HepG2 (cell line): ENCODE results near the gene FDXR. TPM values are rescaled to one million over a fixed set of nuclear protein-coding genes. Genes with fewer than 3 reads are reported as not detected.
A peak's percentile ranks its signal among the peaks of the same experiment; 100 is the strongest.

Experiments used
- ATF7 ChIP-seq, 2 experiments: fragments of 450-650 bp in 1 of 2; sonication (generic) in 1 of 2; formaldehyde crosslinking in 1 of 2; IDR thresholded peaks; 2 replicates each; pipeline versions ENCODE4 v1.4.0 to v1.6.1; 2016 to 2020; ENCODE audit warnings: antibody characterized with exemption in 1 of 2, mild to moderate bottlenecking in 1 of 2, missing genetic modification reagents in 1 of 2
- GMEB1 ChIP-seq: sonication (generic); formaldehyde crosslinking; IDR thresholded peaks from 2 replicates; pipeline ENCODE4 v1.5.1; 2020; ENCODE audit warnings: missing genetic modification reagents, mild to moderate bottlenecking, borderline replicate concordance
- IRF1 ChIP-seq: sonication (generic); formaldehyde crosslinking; IDR thresholded peaks from 2 replicates; pipeline ENCODE4 v1.4.0; 2020; ENCODE audit warnings: low read depth, mild to moderate bottlenecking, missing genetic modification reagents
- NFYC ChIP-seq: IDR thresholded peaks from 2 replicates; pipeline ENCODE4 v1.6.1; 2016; ENCODE audit warnings: missing genetic modification reagents, missing compliant biosample characterization
- NR2F6 ChIP-seq, 2 experiments: IDR thresholded peaks; 2 replicates each; pipeline ENCODE4 v1.6.1; 2016; ENCODE audit warnings: antibody characterized with exemption in 1 of 2, mild to moderate bottlenecking in 1 of 2
- RAD51 ChIP-seq: fragments of 450-650 bp; IDR thresholded peaks from 2 replicates; pipeline ENCODE4 v1.6.1; 2016; ENCODE audit warnings: borderline replicate concordance
- RBFOX2 ChIP-seq: fragments of 200-400 bp; formaldehyde crosslinking; IDR thresholded peaks from 2 replicates; pipeline ENCODE4 v1.6.1; 2017; ENCODE audit warnings: low read depth, mild to moderate bottlenecking, low read length
- SPEN ChIP-seq: sonication (generic); formaldehyde crosslinking; IDR thresholded peaks from 2 replicates; pipeline ENCODE4 v1.5.1; 2020; ENCODE audit warnings: low read depth, mild to moderate bottlenecking, missing genetic modification reagents
- ZBTB14 ChIP-seq: sonication (generic); formaldehyde crosslinking; IDR thresholded peaks from 2 replicates; pipeline ENCODE4 v1.4.0; 2020; ENCODE audit warnings: missing genetic modification reagents
- ZGPAT ChIP-seq: IDR thresholded peaks from 2 replicates; pipeline ENCODE4 v1.6.1; 2016; ENCODE audit warnings: mild to moderate bottlenecking
- ZNF292 ChIP-seq: sonication (generic); formaldehyde crosslinking; IDR thresholded peaks from 2 replicates; pipeline ENCODE4 v1.8.1; 2022; ENCODE audit warnings: mild to moderate bottlenecking, low read depth, missing genetic modification reagents, borderline replicate concordance
- ZNF605 ChIP-seq: sonication (generic); formaldehyde crosslinking; IDR thresholded peaks from 2 replicates; pipeline ENCODE4 v1.8.0; 2022; ENCODE audit warnings: mild to moderate bottlenecking, missing genetic modification reagents
- ZNF790 ChIP-seq: sonication (generic); formaldehyde crosslinking; IDR thresholded peaks from 2 replicates; pipeline ENCODE4 v1.8.0; 2022; ENCODE audit warnings: missing genetic modification reagents, mild to moderate bottlenecking, borderline replicate concordance
- polyA plus RNA-seq, 8 experiments: library from polyadenylated mRNA; depleted of rRNA in 3 of 8; stranded (reverse) in 7 of 8; unstranded in 1 of 8; fragments of >200 nt; fragmentation: Illumina TruSeq in 4 of 8; extraction: Trizol in 4 of 8; gene quantifications; 2 replicates each; pipeline versions ENCODE4 v1.2.1 to v1.2.3, GENCODE V29; 2011 to 2016; ENCODE audit warnings: low read depth in 4 of 8, missing spikeins in 1 of 8, mixed read lengths in 1 of 8; ENCODE audit not compliant: insufficient read depth in 1 of 8
- total RNA-seq, 5 experiments: library from RNA; depleted of rRNA; stranded (reverse); fragments of >200 nt; fragmentation: Illumina TruSeq; extraction: Trizol; gene quantifications; 2 replicates each; pipeline ENCODE4 v1.2.3, GENCODE V29; 2016; ENCODE audit warnings: low read depth in 1 of 5
- TF ChIP-seq, protein P1 (sequence below): sonication (generic); formaldehyde crosslinking; IDR thresholded peaks from 2 replicates; pipeline ENCODE4 v1.9.0; 2021; ENCODE audit warnings: missing genetic modification reagents, borderline replicate concordance
- TF ChIP-seq, protein P2 (sequence below): sonication (generic); formaldehyde crosslinking; IDR thresholded peaks from 2 replicates; pipeline ENCODE4 v1.8.1; 2023; ENCODE audit warnings: mild to moderate bottlenecking, moderate library complexity, missing genetic modification reagents
- TF ChIP-seq, protein P3 (sequence below): sonication (generic); formaldehyde crosslinking; IDR thresholded peaks from 2 replicates; pipeline ENCODE4 v1.8.0; 2022; ENCODE audit warnings: missing genetic modification reagents, mild to moderate bottlenecking, inconsistent platforms, borderline replicate concordance

The FDXR gene
- total and polyA plus RNA-seq, 2 of the 13 experiments (the other 11 are each of a cell fraction or from before 2014, with no cell fraction given): 23.4 to 116 TPM

DNA sequence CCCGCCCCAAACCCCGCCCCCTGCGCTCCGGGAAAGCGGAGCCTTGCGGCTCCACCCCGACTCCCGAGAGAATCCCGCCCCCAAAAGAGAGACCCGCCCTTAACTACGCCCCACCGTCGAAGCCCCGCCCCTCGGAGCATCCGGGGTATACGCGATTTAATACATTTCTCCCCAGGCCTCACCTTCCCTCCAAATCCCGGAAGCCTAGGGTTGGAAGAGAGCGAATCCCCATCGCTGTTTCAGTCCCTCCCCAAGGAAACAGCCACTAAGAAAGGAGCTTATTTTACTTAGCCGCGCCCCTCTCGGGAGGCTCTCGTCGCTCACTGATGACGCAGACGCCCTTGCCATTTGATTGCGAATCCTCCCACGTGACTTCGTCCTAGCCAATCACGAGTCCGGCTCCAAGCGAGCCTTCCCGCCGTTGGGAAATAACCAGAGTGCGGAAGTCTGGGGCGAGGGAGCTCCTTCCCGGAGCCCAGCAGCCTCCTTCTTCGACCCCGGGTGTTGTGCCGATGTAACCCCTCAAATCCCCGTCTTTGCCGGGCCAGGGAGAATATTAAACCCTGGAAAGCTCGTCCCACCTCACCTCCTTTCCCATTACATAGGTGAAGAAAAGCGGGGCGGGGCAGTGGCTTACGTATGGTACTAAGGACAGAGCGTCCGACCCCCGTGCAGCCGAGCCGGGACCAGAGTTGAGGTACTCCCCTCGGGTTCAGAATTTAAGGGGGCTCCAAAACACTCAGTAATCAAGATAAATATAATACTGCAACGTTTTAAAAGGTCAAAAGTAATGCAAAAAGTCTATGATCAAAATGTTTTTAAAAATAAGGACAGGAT, 461 bp upstream of the FDXR start (continued):
- TF ChIP-seq GMEB1 (CRISPR knock-in tag) (peak; percentile 78; the same call in 1 of the 2 replicates), ATF7 (IDR thresholded peaks at IDR 0.05) (no peak; the same call in 1 of the 2 replicates), ATF7 (CRISPR knock-in tag; IDR thresholded peaks at IDR 0.05) (no peak), ZNF790 (CRISPR knock-in tag) (no peak), RAD51 (peak; percentile 97), ZNF292 (no peak), NFYC (peak; percentile 98), SPEN (CRISPR knock-in tag) (peak; percentile 52), ZGPAT (CRISPR knock-in tag) (peak; percentile 83), NR2F6 (IDR thresholded peaks at IDR 0.05) (0 out of 2 replicates have a peak, but pooled peaks have one; percentile 23), NR2F6 (CRISPR knock-in tag; IDR thresholded peaks at IDR 0.05) (peak; percentile 49; the same call in 1 of the 2 replicates), IRF1 (CRISPR knock-in tag) (no peak), ZBTB14 (CRISPR knock-in tag) (no peak), RBFOX2 (peak; percentile 63), ZNF605 (CRISPR knock-in tag) (no peak; the same call in 1 of the 2 replicates)
- TF ChIP-seq, protein P1, sequence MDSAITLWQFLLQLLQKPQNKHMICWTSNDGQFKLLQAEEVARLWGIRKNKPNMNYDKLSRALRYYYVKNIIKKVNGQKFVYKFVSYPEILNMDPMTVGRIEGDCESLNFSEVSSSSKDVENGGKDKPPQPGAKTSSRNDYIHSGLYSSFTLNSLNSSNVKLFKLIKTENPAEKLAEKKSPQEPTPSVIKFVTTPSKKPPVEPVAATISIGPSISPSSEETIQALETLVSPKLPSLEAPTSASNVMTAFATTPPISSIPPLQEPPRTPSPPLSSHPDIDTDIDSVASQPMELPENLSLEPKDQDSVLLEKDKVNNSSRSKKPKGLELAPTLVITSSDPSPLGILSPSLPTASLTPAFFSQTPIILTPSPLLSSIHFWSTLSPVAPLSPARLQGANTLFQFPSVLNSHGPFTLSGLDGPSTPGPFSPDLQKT (CRISPR knock-in tag): no peak
- TF ChIP-seq, protein P2, sequence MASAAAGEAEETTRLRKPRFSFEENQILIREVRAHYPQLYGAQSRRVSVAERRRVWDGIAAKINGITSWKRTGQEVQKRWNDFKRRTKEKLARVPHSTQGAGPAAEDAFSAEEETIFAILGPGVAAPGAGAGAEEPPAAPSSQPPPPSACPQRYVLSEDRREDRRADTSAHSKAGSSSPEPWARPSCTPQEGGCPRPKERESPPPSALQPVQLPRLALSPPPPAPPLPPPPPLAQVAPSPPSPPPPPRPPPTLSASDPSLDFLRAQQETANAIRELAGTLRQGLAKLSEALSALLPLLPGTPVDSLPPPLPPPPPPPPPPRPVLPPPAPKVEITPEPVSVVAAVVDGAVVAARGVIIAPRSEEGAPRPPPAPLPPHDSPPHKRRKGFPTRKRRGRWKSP: no peak
- TF ChIP-seq, protein P3, sequence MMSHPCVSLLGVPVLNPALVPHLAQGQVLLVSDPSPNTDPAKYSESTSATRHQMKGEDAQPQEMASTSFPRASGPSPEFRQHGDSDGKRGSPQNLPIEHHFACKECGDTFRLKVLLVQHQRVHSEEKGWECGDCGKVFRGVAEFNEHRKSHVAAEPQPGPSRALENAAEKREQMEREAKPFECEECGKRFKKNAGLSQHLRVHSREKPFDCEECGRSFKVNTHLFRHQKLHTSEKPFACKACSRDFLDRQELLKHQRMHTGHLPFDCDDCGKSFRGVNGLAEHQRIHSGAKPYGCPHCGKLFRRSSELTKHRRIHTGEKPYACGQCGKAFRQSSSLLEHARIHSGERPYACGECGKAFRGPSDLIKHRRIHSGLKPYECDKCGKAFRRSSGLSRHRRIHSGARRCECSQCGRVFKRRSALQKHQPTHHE (CRISPR knock-in tag): no peak
